HPDE6-E6E7 (cell line): ENCODE measurements around the gene TRIM39.

Experiments used
- DNase-seq: peaks from one replicate; pipeline ENCODE4 v3.0.0; 2011; ENCODE audit warnings: missing footprints; ENCODE audit errors: extremely low spot score

The TRIM39 gene

GRCh38 chr6:30327232-30327746 lies 562 bp downstream of the TRIM39 start:
- no peak for DNase-seq

GRCh38 chr6:30328397-30328796 lies 1.7 kb downstream of the TRIM39 start:
- DNase-seq = no peak

- no peak for DNase-seq
Measured at GRCh38 chr6:30329331-30329730, 2.6 kb downstream of the TRIM39 start.

GRCh38 chr6:30331981-30332380 lies 5.3 kb downstream of the TRIM39 start:
- DNase-seq = no peak

- no peak for DNase-seq
Measured at GRCh38 chr6:30334075-30334783, 7.5 kb downstream of the TRIM39 start.

GRCh38 chr6:30340589-30341054 lies 13.9 kb downstream of the TRIM39 start:
- no peak for DNase-seq

- DNase-seq = no peak
Measured at GRCh38 chr6:30341218-30341617, 14.5 kb downstream of the TRIM39 start.

- no peak for DNase-seq
Measured at GRCh38 chr6:30341728-30342127, 15.0 kb downstream of the TRIM39 start.

- DNase-seq = no peak
Measured at GRCh38 chr6:30344191-30344867, 17.6 kb downstream of the TRIM39 start.

GRCh38 chr6:30344868-30345671 lies 18.3 kb downstream of the TRIM39 start, which contains the start of gene RPP21:
RPP21 (plus strand) TSS chr6:30345156; CDS start chr6:30345172, 16 bp downstream.
- DNase-seq = peak; percentile 93

GRCh38 chr6:30345852-30346251 lies 19.1 kb downstream of the TRIM39 start:
- DNase-seq = no peak

GRCh38 chr6:30348957-30349356 lies 22.2 kb downstream of the TRIM39 start:
- no peak for DNase-seq

GRCh38 chr6:30349421-30350177 lies 22.9 kb downstream of the TRIM39 start:
- DNase-seq = no peak

GRCh38 chr6:30350524-30350923 lies 23.8 kb downstream of the TRIM39 start:
- DNase-seq = no peak

- no peak for DNase-seq
Measured at GRCh38 chr6:30352550-30352949, 25.8 kb downstream of the TRIM39 start.

GRCh38 chr6:30355281-30355680 lies 28.6 kb downstream of the TRIM39 start:
- DNase-seq = no peak

GRCh38 chr6:30356536-30356935 lies 29.8 kb downstream of the TRIM39 start:
- no peak for DNase-seq

GRCh38 chr6:30357678-30358540 lies 31.2 kb downstream of the TRIM39 start:
- peak; percentile 40 for DNase-seq

- no peak for DNase-seq
Measured at GRCh38 chr6:30359276-30359675, 32.5 kb downstream of the TRIM39 start.

GRCh38 chr6:30360139-30360538 lies 33.4 kb downstream of the TRIM39 start:
- no peak for DNase-seq
